ENCODE results near the gene RNF157. TPM values are rescaled to one million over a fixed set of nuclear protein-coding genes. Genes with fewer than 3 reads are reported as not detected.
"Not testable (repeated sequence)": the region's sequence is repeated elsewhere in the genome, so short reads cannot be mapped to it uniquely, and the experiment has no call there.

Gene RNF157
- total RNA-seq, 2 experiments from 2014 or later: 25.4 to 28.0 TPM

GRCh38 chr17:76241204-76241538, 878 bp upstream of the RNF157 start:
- Mint-ChIP-seq H3K27ac (peak overlapping the region; percentile 67), H3K27me3 (no peaks in the 10 kb centered on the region), H3K36me3 (peaks cover 2% of the 10 kb centered on the region), H3K4me3 (peak overlapping the region; percentile 77), H3K9me3 (no peaks in the 10 kb centered on the region), H3K4me1 (ENCODE audit: low read depth) (peaks cover 47% of the 10 kb centered on the region)
- ChIA-PET CTCF (interaction anchor here (0.7 to 1.3 kb wide), 4 partner anchors 16 to 57 kb away, joined by 3 to 4 read pairs (median 4); no protein-coding TSS in a partner anchor), POLR2A (interaction anchor here (0.5 to 1.7 kb wide), 6 partner anchors 23 to 184 kb away, joined by 3 to 10 read pairs (median 4); partner anchors contain the start of gene UBALD2)
- DNase-seq: no peak
- intact Hi-C loops (cut with micrococcal nuclease): no loop called here

- ChIA-PET CTCF (interaction anchor here (0.8 to 1.0 kb wide), 2 partner anchors 24 to 47 kb away, joined by 3 to 4 read pairs; no protein-coding TSS in a partner anchor), POLR2A (interaction anchor here (1.2 to 2.2 kb wide), 4 partner anchors 25 to 48 kb away, joined by 5 to 10 read pairs (median 8); partner anchors contain the start of gene UBALD2)
- Mint-ChIP-seq H3K4me1 (ENCODE audit: low read depth) (peaks cover 39% of the 10 kb centered on the region), H3K27ac (peak overlapping the region; percentile 33), H3K36me3 (peaks cover 2% of the 10 kb centered on the region), H3K4me3 (peak overlapping the region; percentile 73), H3K9me3 (no peaks in the 10 kb centered on the region), H3K27me3 (no peaks in the 10 kb centered on the region)
- no peak for DNase-seq
- intact Hi-C loops (cut with micrococcal nuclease): no loop called here
Measured at GRCh38 chr17:76239538-76240274, 587 bp downstream of the RNF157 start.

GRCh38 chr17:76238847-76239537, 1.3 kb downstream of the RNF157 start:
- Mint-ChIP-seq H3K27me3 (no peaks in the 10 kb centered on the region), H3K4me3 (peak overlapping the region; percentile 58), H3K4me1 (ENCODE audit: low read depth) (peaks cover 44% of the 10 kb centered on the region), H3K27ac (no peak overlapping the region), H3K36me3 (peaks cover 2% of the 10 kb centered on the region), H3K9me3 (no peaks in the 10 kb centered on the region)
- DNase-seq: no peak
- POLR2A ChIA-PET: interaction anchor here (1.0 to 2.2 kb wide), 7 partner anchors 25 to 115 kb away, joined by 3 to 10 read pairs (median 4); partner anchors contain the start of gene PRPSAP1
- intact Hi-C loops (cut with micrococcal nuclease): no loop called here
- CTCF ChIA-PET: interaction anchor here (0.6 to 2.1 kb wide), 7 partner anchors 8 to 59 kb away, joined by 3 to 8 read pairs (median 4); no protein-coding TSS in a partner anchor

- Mint-ChIP-seq H3K4me3 (peak overlapping the region; percentile 16), H3K9me3 (no peaks in the 10 kb centered on the region), H3K36me3 (peaks cover 2% of the 10 kb centered on the region), H3K27ac (peak overlapping the region; percentile 8), H3K27me3 (no peaks in the 10 kb centered on the region), H3K4me1 (ENCODE audit: low read depth) (peaks cover 44% of the 10 kb centered on the region)
- CTCF ChIA-PET: interaction anchor here (0.6 to 2.1 kb wide), 5 partner anchors 11 to 639 kb away, joined by 3 to 8 read pairs (median 4); no protein-coding TSS in a partner anchor
- intact Hi-C loops (cut with micrococcal nuclease): no loop called here
- POLR2A ChIA-PET: interaction anchor here (0.9 to 2.2 kb wide), 6 partner anchors 8 to 46 kb away, joined by 3 to 10 read pairs (median 4); no protein-coding TSS in a partner anchor
- DNase-seq: no peak
Measured at GRCh38 chr17:76237859-76238313, 2.4 kb downstream of the RNF157 start.

GRCh38 chr17:76236603-76237002, 3.7 kb downstream of the RNF157 start:
- H3K27me3 Mint-ChIP-seq: no peaks in the 10 kb centered on the region
- DNase-seq: no peak
- no peaks in the 10 kb centered on the region for H3K9me3 Mint-ChIP-seq
- CTCF ChIA-PET: interaction anchor here (0.9 kb wide), 1 partner anchor 43 kb away, joined by 3 read pairs; no protein-coding TSS in a partner anchor
- peaks cover 46% of the 10 kb centered on the region for H3K4me1 Mint-ChIP-seq (ENCODE audit: low read depth)
- intact Hi-C loops (cut with micrococcal nuclease): no loop called here
- peaks cover 2% of the 10 kb centered on the region for H3K36me3 Mint-ChIP-seq
- no peak overlapping the region for H3K4me3 Mint-ChIP-seq
- no peak overlapping the region for H3K27ac Mint-ChIP-seq
- POLR2A ChIA-PET: no interaction called here

GRCh38 chr17:76235883-76236282, 4.4 kb downstream of the RNF157 start:
- Mint-ChIP-seq H3K27me3 (no peaks in the 10 kb centered on the region), H3K27ac (no peak overlapping the region)

GRCh38 chr17:76234354-76234679, 6.0 kb downstream of the RNF157 start:
- no peaks in the 10 kb centered on the region for H3K27me3 Mint-ChIP-seq
- no peak for DNase-seq
- no peaks in the 10 kb centered on the region for H3K9me3 Mint-ChIP-seq
- peaks cover 2% of the 10 kb centered on the region for H3K36me3 Mint-ChIP-seq
- no peak overlapping the region for H3K4me3 Mint-ChIP-seq
- H3K27ac Mint-ChIP-seq: no peak overlapping the region
- POLR2A ChIA-PET: no interaction called here
- intact Hi-C loops (cut with micrococcal nuclease): no loop called here
- H3K4me1 Mint-ChIP-seq (ENCODE audit: low read depth): peaks cover 47% of the 10 kb centered on the region
- CTCF ChIA-PET: interaction anchor here (1.3 to 1.9 kb wide), 2 partner anchors 45 to 108 kb away, joined by 3 to 6 read pairs; no protein-coding TSS in a partner anchor

More at GRCh38 chr17:76235883-76236282, 4.4 kb downstream of the RNF157 start:
- peaks cover 2% of the 10 kb centered on the region for H3K36me3 Mint-ChIP-seq
- H3K9me3 Mint-ChIP-seq: no peaks in the 10 kb centered on the region
- intact Hi-C loops (cut with micrococcal nuclease): no loop called here
- no peak for DNase-seq
- H3K4me1 Mint-ChIP-seq (ENCODE audit: low read depth): peaks cover 41% of the 10 kb centered on the region
- POLR2A ChIA-PET: no interaction called here
- CTCF ChIA-PET: no interaction called here
- no peak overlapping the region for H3K4me3 Mint-ChIP-seq

GRCh38 chr17:76233588-76234353, 6.5 kb downstream of the RNF157 start:
- H3K4me3 Mint-ChIP-seq: no peak overlapping the region
- CTCF ChIA-PET: interaction anchor here (0.7 to 1.9 kb wide), 3 partner anchors 13 to 108 kb away, joined by 3 to 6 read pairs (median 3); no protein-coding TSS in a partner anchor

GRCh38 chr17:76232342-76232741, 8.0 kb downstream of the RNF157 start:
- Mint-ChIP-seq H3K9me3 (no peaks in the 10 kb centered on the region), H3K4me3 (no peak overlapping the region), H3K27ac (no peak overlapping the region), H3K36me3 (peaks cover 5% of the 10 kb centered on the region), H3K4me1 (ENCODE audit: low read depth) (peaks cover 43% of the 10 kb centered on the region), H3K27me3 (no peaks in the 10 kb centered on the region)
- POLR2A ChIA-PET: no interaction called here
- no peak for DNase-seq
- intact Hi-C loops (cut with micrococcal nuclease): no loop called here
- CTCF ChIA-PET: interaction anchor here (1.1 kb wide), 1 partner anchor 53 kb away, joined by 3 read pairs; no protein-coding TSS in a partner anchor

More at GRCh38 chr17:76233588-76234353, 6.5 kb downstream of the RNF157 start:
- no peak for DNase-seq
- intact Hi-C loops (cut with micrococcal nuclease): no loop called here
- H3K36me3 Mint-ChIP-seq: peaks cover 2% of the 10 kb centered on the region
- no peak overlapping the region for H3K27ac Mint-ChIP-seq
- no peaks in the 10 kb centered on the region for H3K27me3 Mint-ChIP-seq
- POLR2A ChIA-PET: interaction anchor here (1.0 kb wide), 1 partner anchor 54 kb away, joined by 3 read pairs; no protein-coding TSS in a partner anchor
- H3K4me1 Mint-ChIP-seq (ENCODE audit: low read depth): peaks cover 47% of the 10 kb centered on the region
- H3K9me3 Mint-ChIP-seq: no peaks in the 10 kb centered on the region

- H3K4me3 Mint-ChIP-seq; H3K27ac Mint-ChIP-seq; POLR2A ChIA-PET; H3K27me3 Mint-ChIP-seq; intact Hi-C loops (cut with micrococcal nuclease); DNase-seq; H3K36me3 Mint-ChIP-seq; CTCF ChIA-PET; H3K9me3 Mint-ChIP-seq: not testable (repeated sequence)
- H3K4me1 Mint-ChIP-seq (ENCODE audit: low read depth): peaks cover 19% of the 10 kb centered on the region
Measured at GRCh38 chr17:76226749-76227148, 13.5 kb downstream of the RNF157 start.

GRCh38 chr17:76225373-76226086, 14.8 kb downstream of the RNF157 start:
- H3K9me3 Mint-ChIP-seq; H3K27me3 Mint-ChIP-seq; H3K36me3 Mint-ChIP-seq; H3K27ac Mint-ChIP-seq; H3K4me3 Mint-ChIP-seq; POLR2A ChIA-PET; CTCF ChIA-PET; DNase-seq; intact Hi-C loops (cut with micrococcal nuclease): not testable (repeated sequence)
- H3K4me1 Mint-ChIP-seq (ENCODE audit: low read depth): peaks cover 19% of the 10 kb centered on the region

Measured in activated CD4-positive, alpha-beta memory T cell treated with anti-CD3 and anti-CD28 coated beads for 36 hours (primary cell).